ENCODE data around the gene OR6A2.

- peak; percentile 79 to 89 (median 82) for TF ChIP-seq CTCF (IDR thresholded peaks at IDR 0.05 in 2 of 3, conservative IDR thresholded peaks at IDR 0.05 in 1 of 3; ENCODE audit: control insufficient read depth in 2 of 3, extremely low read depth in 1 of 3, insufficient read depth in 1 of 3, low read depth in 3 of 3, low read length in 3 of 3)
- TF ChIP-seq, protein P1, sequence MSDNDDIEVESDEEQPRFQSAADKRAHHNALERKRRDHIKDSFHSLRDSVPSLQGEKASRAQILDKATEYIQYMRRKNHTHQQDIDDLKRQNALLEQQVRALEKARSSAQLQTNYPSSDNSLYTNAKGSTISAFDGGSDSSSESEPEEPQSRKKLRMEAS (IDR thresholded peaks at IDR 0.05; ENCODE audit: low read depth, low read length), result no peak
- TF ChIP-seq, protein P2, sequence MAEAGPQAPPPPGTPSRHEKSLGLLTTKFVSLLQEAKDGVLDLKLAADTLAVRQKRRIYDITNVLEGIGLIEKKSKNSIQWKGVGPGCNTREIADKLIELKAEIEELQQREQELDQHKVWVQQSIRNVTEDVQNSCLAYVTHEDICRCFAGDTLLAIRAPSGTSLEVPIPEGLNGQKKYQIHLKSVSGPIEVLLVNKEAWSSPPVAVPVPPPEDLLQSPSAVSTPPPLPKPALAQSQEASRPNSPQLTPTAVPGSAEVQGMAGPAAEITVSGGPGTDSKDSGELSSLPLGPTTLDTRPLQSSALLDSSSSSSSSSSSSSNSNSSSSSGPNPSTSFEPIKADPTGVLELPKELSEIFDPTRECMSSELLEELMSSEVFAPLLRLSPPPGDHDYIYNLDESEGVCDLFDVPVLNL (IDR thresholded peaks at IDR 0.05; ENCODE audit: low read depth, low read length), result no peak
These were observed 42.0 kb downstream of the OR6A2 start for GRCh38 chr11:6757373-6757967.
